HG02678 (cell line): ENCODE results near the gene NASP.
A peak's percentile ranks its signal among the peaks of the same experiment; 100 is the strongest.

Experiments used
- ATAC-seq: cut with Tn5 transposase; IDR thresholded peaks from one replicate; pipeline ENCODE4 v1.9.1; 2021; ENCODE audit warnings: mild to moderate bottlenecking, moderate library complexity; ENCODE audit not compliant: unreplicated experiment

NASP gene, protein sequence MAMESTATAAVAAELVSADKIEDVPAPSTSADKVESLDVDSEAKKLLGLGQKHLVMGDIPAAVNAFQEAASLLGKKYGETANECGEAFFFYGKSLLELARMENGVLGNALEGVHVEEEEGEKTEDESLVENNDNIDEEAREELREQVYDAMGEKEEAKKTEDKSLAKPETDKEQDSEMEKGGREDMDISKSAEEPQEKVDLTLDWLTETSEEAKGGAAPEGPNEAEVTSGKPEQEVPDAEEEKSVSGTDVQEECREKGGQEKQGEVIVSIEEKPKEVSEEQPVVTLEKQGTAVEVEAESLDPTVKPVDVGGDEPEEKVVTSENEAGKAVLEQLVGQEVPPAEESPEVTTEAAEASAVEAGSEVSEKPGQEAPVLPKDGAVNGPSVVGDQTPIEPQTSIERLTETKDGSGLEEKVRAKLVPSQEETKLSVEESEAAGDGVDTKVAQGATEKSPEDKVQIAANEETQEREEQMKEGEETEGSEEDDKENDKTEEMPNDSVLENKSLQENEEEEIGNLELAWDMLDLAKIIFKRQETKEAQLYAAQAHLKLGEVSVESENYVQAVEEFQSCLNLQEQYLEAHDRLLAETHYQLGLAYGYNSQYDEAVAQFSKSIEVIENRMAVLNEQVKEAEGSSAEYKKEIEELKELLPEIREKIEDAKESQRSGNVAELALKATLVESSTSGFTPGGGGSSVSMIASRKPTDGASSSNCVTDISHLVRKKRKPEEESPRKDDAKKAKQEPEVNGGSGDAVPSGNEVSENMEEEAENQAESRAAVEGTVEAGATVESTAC

GRCh38 chr1:45583666-45584350, at the start of gene NASP:
Gene NASP (plus strand): TSS chr1:45584041. CDS start chr1:45584147, 106 bp downstream.
- peak; percentile 52 for ATAC-seq

DNA sequence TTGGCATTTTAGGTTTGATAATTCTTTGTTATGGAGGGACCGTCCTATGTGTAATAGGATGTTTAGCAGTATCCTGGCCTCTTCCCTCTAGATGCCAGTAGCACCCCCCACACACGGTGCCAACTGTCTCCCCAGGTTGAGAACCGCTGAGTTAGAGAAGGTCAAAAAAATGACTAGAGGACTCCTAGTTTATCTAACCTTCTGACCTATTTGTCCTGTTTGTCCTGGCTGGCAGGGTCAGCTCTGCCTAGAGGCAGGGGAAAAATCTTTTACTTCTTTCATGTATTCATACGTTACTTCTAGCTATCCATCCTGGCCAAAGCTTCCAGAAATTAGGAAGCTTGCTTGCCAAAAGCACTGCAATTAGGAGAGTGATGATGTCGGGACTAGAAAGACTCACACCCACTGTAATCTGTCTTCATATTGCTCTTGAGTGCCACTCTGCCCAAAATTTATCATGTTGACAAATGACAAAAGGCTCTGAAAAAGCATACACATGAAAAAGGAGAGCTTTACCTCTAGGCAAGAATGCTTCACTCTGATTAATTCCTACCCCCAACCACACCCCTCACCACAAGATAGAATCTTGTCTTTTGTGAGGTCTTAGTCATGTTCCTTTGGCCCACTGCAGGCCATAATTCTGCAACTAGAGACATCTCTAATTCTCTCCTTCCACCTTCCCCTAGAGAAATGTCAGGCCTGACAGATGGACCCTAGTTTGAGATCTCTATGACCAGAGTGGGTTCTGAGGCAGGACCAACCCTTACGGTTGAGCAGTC, 47.7 kb upstream of the NASP start:
- no peak for ATAC-seq

- no peak for ATAC-seq
Measured at GRCh38 chr1:45536886-45537285, 47.0 kb upstream of the NASP start.

DNA sequence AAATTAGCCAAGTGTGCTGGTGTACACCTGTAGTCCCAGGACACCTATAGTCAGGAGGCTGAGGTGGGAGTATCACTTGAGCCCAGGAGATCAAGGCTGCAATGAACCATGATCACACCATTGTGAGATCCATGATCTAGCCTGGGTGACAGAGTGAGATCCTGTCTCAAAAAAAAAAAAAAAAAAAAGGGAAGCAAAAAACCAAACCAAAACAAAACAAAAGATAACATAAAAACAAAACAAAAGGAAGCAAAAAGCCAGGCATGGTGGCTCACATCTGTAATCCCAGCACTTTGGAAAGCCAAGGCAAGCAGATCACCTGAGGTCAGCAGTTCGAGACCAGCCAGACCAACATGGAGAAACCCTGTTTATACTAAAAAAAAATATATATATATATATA, 42.6 kb upstream of the NASP start:
- no peak for ATAC-seq

DNA sequence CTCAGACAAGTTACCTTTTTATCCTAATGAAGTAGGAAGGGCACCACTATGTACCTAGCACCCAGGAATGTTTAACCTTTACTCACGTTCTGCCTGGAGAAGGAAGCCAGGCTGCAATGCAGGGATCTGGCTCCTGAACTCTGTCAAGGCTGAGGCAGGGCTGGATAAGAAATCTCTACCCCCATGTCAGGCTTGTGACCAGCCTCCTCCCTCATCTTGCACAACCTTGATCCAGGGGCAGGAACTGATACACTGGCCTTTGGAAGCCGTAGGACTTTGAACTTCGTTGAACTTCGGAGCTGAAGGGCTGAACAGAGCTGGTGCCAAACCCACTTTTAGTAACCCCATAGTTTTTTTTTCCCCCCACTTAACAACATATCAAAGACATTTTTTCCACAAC, 41.2 kb upstream of the NASP start:
- no peak for ATAC-seq

DNA sequence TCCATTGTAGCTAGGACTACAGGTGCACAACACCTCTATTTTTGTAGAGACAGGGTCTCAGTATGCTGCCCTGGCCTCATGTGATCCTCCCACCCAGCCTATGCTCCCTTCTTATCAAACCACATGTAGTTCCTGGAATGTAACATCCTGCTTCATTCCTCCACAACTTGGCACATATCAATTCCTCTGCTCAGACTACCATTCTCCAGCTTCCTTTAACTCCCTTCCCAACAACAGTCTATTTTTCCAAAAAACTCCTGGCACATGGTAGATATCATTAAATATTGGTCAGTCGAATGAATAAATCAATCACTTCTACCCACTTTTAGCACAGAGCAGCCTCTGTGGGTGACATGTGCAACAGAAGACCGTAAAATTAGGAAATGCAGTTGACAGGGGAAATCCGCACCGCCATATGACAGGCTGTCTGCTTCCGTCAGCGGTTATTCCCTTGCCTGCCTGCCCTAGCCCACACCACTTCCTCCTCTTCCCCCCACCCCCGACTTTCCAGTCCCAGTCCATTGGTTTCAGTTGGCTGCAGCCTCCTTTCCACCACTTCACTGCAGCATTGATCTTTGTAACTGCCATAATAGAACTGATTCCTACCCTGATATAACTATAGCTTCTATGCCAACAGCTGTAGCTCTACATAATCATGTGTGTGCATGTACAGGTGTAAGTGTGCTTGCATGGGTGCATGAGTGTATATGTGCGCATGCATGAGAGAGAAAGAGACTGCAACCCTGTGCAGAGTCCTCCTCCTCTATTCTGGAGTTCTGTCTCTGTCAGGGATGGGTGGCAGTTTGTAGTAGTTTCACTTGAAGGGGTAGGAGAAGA, 40.0 kb upstream of the NASP start:
- ATAC-seq, result peak; percentile 61

GRCh38 chr1:45544530-45544929, 39.3 kb upstream of the NASP start:
- ATAC-seq, result no peak

DNA sequence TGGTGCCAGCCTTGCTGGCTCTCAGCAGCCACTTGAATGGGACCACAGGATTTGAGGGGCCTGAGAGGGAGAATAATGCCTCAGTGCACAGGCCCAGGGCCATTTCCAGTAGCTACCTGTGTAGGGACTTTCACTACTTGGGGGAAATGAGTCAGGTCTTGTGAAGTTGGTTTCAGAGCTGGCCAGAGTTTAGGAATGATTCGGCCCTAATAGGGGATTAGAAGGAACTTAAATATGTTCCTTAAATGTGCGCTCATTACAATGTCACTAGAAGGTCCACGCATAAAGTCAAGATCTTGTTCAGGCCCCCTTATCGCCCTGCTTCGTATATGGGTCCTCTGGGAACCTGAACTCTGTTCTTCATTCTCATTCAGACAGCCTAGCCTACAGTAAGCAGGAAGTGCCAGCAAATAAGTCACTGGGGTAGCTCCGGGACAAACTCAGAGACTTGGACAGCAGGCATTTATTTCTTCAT, 38.8 kb upstream of the NASP start:
- ATAC-seq, result peak; percentile 62

DNA sequence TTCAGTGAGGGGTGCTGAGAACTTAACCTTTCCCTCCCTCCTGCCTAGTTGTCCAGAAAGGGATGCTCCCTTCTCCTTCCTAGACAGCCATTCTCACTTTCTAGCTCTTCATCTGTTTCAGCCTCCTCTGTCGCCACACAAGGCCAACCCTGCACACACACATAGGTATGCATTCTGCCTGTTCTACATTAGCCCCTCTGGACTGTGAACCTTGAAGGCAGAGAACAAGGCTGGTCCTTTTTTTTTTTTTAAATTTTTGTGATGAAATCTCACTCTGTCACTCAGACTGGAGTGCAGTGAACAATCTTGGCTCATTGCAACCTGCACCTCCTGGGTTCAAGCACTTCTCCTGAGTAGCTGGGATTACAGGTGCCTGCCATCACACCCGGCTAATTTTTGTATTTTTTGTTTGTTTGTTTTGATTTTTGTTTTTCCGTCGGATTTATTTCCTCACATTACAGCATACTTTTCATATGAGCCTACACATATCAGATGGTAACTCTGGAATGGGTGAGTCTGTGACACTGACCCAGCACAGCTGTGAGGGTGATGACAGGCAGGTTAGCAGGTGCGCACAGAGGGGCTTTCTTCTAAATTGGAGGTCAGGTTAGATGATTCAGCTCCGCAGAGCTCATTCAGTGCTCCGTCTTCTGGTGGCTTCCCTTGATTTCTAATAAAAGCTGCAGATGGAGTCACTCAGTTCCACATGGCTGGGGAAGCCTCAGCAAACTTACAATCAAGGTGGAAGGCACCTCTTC, 38.1 kb upstream of the NASP start:
- ATAC-seq, result no peak

DNA sequence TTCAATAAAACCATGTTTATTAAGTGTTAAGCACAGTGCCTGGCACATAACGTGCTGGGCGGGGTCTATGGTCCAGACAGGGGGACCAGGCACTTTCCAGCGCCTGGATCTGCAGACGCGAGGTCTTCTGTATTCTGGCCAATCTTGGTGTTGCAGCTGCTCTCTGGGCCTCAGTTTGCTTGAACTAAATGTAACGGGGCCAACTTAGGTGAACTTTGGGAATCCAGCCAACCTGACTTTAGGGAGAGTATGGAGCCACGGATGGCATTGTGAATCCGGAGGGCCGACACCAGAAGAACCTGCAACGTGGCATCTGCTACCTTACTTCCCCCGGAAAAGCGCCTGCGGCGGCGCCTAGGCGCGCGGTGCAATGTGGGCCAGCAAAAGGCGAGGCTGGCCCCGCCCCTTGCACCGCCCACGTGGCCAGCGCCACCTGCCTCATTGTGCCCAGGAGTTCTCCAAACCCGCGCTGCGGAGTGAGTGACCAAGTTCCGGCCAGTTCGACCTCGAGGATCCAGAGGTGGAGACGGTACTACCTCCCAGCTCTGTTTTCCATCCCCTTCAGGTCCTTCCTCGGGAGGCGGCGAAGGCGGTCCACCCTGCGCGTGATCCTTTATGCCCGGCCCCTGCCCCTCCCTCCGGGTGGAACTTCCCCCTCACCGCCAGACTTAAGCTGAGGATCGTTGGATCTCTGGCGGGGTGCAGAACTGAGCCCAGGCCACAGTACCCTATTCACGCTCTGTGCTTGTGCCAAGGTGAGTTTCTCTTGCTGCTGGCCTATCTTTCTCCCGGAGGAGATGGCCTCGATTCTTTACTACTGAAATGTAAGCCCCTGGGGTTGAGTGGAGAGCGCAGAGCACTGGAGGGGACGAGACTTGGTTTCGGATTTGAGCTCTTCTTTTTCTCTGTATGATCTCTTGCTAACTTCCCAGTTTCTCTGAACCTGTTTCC, 33.2 kb upstream of the NASP start, which contains the start of gene AKR1A1:
Gene AKR1A1 (plus strand): TSS at position 426 of the 951 bp plus-strand sequence. CDS start 10,969 bp downstream, outside the sequence.
- peak; percentile 85 for ATAC-seq

GRCh38 chr1:45551684-45552083, 32.2 kb upstream of the NASP start:
- no peak for ATAC-seq

DNA sequence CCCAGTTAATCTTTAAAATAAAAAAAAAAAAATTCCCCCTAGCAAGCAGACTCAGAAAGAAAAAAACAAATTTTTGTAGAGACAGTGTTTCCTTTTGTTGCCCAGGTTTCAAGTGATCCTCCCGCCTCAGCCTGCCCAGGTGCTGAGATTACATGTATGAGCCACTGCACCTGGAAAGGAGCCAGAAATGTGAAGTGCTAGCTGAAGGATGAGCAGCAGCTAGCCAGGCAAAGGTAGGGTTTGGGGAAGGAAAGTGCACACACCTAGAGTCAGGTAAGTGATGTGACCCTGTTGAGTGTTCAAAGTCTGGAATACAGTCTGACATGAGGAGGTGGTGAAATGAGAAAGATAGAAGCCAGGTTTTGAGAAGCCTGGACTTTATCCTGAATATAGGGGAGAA, 31.5 kb upstream of the NASP start:
- ATAC-seq, result no peak

GRCh38 chr1:45554198-45554597, 29.6 kb upstream of the NASP start:
- ATAC-seq, result no peak

- no peak for ATAC-seq
Measured at GRCh38 chr1:45557422-45557944, 26.4 kb upstream of the NASP start.

- ATAC-seq, result no peak
Measured at GRCh38 chr1:45563843-45564242, 20.0 kb upstream of the NASP start.

DNA sequence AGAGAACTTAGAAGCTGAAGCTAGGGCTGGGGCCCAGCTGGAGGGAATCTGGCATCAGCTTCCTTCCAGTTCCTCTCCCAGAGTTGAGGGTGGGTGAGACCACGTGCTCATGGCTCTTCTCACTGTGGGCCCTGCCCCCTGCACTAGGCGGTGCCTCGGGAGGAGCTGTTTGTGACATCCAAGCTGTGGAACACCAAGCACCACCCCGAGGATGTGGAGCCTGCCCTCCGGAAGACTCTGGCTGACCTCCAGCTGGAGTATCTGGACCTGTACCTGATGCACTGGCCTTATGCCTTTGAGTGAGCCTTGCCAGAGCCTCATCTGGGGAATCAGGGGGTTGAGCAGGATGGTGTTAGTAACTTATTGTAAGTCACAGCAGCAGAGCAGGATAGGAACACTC, 17.1 kb upstream of the NASP start:
- ATAC-seq, result no peak

DNA sequence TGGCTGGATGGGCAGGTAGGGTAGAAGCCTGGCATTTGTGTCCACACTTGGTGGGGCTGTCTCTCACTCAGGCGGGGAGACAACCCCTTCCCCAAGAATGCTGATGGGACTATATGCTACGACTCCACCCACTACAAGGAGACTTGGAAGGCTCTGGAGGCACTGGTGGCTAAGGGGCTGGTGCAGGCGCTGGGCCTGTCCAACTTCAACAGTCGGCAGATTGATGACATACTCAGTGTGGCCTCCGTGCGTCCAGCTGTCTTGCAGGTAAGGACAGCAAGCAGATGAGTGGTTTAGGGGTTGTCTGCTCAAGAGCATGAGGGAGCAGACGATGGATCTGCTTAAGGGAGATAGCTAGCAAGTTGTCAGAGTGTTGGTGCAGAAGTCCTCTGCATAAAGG, 15.9 kb upstream of the NASP start:
- ATAC-seq, result no peak

DNA sequence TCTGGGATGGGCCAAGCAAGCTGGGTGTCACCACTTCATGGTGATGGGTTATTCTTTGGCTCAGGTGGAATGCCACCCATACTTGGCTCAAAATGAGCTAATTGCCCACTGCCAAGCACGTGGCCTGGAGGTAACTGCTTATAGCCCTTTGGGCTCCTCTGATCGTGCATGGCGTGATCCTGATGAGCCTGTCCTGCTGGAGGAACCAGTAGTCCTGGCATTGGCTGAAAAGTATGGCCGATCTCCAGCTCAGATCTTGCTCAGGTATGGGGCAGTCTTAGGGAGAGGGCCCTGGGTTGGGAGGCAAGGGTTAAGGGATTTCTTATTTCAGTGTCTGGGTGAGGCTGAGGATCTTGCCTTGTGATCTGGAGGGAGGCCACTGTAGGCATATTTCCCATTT, 15.4 kb upstream of the NASP start:
- ATAC-seq, result no peak
